NT2/D1 (cell line): ENCODE results near the gene SURF4.

ENCODE experiments used
- YY1 ChIP-seq: IDR thresholded peaks from 2 replicates; pipeline ENCODE4 v1.6.1; 2011; ENCODE audit not compliant: insufficient read length, insufficient read depth
- ZNF274 ChIP-seq: IDR thresholded peaks from 2 replicates; pipeline ENCODE4 v1.6.1; 2011; ENCODE audit warnings: mild to moderate bottlenecking, low read depth, low read length

DNA sequence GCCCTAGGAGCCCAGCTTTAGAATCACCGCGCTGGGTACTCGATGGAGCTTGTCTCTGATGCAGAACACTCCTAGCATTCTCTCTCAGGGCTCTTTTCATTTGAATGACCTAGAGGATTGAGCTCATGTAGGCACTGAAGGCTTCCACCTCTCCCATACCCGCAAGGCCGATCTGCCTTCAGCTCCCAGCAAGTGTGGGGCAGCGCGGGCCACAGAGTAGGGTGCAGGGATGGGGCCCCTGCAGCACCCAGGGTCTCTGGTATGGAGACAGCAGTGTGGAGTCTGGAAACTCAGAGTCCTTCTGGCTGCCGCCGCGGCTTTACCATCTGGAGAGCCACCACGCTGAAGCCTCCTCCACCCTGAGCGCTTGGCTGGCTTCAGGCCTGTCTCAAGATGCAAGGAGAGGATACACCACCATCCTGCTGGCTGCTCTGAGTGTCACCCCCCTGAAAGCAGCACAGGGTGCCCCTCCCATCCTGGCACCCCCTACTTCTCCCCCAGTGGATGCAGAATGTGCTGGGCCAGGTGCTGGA lies 13.2 kb upstream of the SURF4 start:
- no peak for TF ChIP-seq ZNF274
- no peak for TF ChIP-seq YY1
